HCT116 (cell line): ENCODE measurements around the gene ACTR8. TPM values are rescaled to one million over a fixed set of nuclear protein-coding genes. Genes with fewer than 3 reads are reported as not detected.

Source experiments
- ATAC-seq: fragments of 200-7000 bp; cut with Tn5 transposase; 2 replicates; pipeline ENCODE4 v1.9.1; 2020; ENCODE audit warnings: mild to moderate bottlenecking, moderate library complexity
- BruUV-seq: library from RNA; stranded (reverse); fragments of 400-500 nt; replicated peaks from 2 replicates; lab custom pipeline; 2021; lab: Mats Ljungman, UMichigan
- CTCF ChIA-PET: fragments of 300-600 bp; sonication (Branson Sonifier 250); formaldehyde crosslinking; loops from one replicate; lab custom pipeline; 2021; ENCODE audit warnings: antibody characterized with exemption; lab: Charles Lee
- POLR2A ChIA-PET: fragments of 300-600, 350-600 bp; sonication (Branson Sonifier 250); formaldehyde crosslinking; loops from one replicate; lab custom pipeline; 2021; ENCODE audit warnings: antibody characterized with exemption; lab: Charles Lee
- RAD21 ChIA-PET, 2 experiments: fragments of 300-600 bp; sonication (Branson Sonifier 250); formaldehyde crosslinking; loops; one replicate each; lab custom pipeline; 2023; ENCODE audit warnings: low total read pairs in 2 of 2; ENCODE audit not compliant: uncharacterized antibody in 2 of 2, unreplicated experiment in 2 of 2, low non-redundant PET in 1 of 2; lab: Charles Lee
- DNase-seq: peaks from one replicate; pipeline ENCODE4 v3.0.0-alpha.2; 2010; ENCODE audit warnings: low read depth, low spot score
- H2AFZ ChIP-seq: fragments of 200-600 bp; shearing (Covaris generic), sonication (generic); 2 replicates; pipeline ENCODE4 v1.6.1; 2017; ENCODE audit warnings: low read depth, mixed run types, mixed read lengths, antibody characterized with exemption, low read length; ENCODE audit not compliant: poor library complexity, severe bottlenecking
- H3K27ac ChIP-seq: 2 replicates; pipeline ENCODE4 v1.5.1; 2012; ENCODE audit warnings: low read depth, low read length
- H3K27me3 ChIP-seq: fragments of 200-600 bp; sonication (generic); 2 replicates; pipeline ENCODE4 v1.6.1; 2016; ENCODE audit warnings: mixed run types, low read length, mixed read lengths; ENCODE audit not compliant: insufficient read depth
- H3K36me3 ChIP-seq, 2 experiments: fragments of 200-500 bp in 1 of 2; fragments of 200-600 bp in 1 of 2; sonication (Bioruptor generic) in 1 of 2; sonication (generic) in 1 of 2; 2 replicates each; pipeline versions ENCODE4 v1.5.1 to v1.6.1; 2014 to 2016; ENCODE audit warnings: low read length in 2 of 2, inconsistent platforms in 1 of 2, mixed read lengths in 1 of 2, mixed run types in 1 of 2; ENCODE audit not compliant: insufficient read depth in 2 of 2, control insufficient read depth in 1 of 2
- H3K4me1 ChIP-seq, 2 experiments: fragments of 200-600 bp in 1 of 2; sonication (generic) in 1 of 2; 2 replicates each; pipeline versions ENCODE4 v1.5.1 to v1.6.1; 2012 to 2017; ENCODE audit warnings: low read length in 2 of 2, inconsistent platforms in 1 of 2, mild to moderate bottlenecking in 1 of 2, mixed read lengths in 1 of 2, mixed run types in 1 of 2, moderate library complexity in 1 of 2; ENCODE audit not compliant: insufficient read depth in 2 of 2, control insufficient read depth in 1 of 2
- H3K4me2 ChIP-seq: fragments of 200-600 bp; sonication (generic); 2 replicates; pipeline ENCODE4 v1.6.1; 2017; ENCODE audit warnings: mixed run types, low read length, mixed read lengths
- H3K4me3 ChIP-seq, 2 experiments: fragments of 200-600 bp in 1 of 2; sonication (generic) in 1 of 2; replicated peaks in 1 of 2; 2 replicates each; pipeline ENCODE4 v1.5.1; 2011 to 2016; ENCODE audit warnings: low read length in 2 of 2, control low read depth in 1 of 2, low read depth in 1 of 2, mild to moderate bottlenecking in 1 of 2, mixed read lengths in 1 of 2, mixed run types in 1 of 2
- H3K79me2 ChIP-seq: fragments of 200-600 bp; sonication (generic); 2 replicates; pipeline ENCODE4 v1.6.1; 2017; ENCODE audit warnings: mild to moderate bottlenecking, mixed run types, low read length, moderate library complexity, mixed read lengths; ENCODE audit not compliant: insufficient read depth
- H3K9ac ChIP-seq: fragments of 200-600 bp; sonication (generic); 2 replicates; pipeline ENCODE4 v1.6.1; 2016; ENCODE audit warnings: low read length, mixed read lengths
- H3K9me2 ChIP-seq: fragments of 200-600 bp; sonication (generic), shearing (Covaris generic); 2 replicates; pipeline ENCODE4 v1.6.1; 2017; ENCODE audit warnings: mixed run types, mild to moderate bottlenecking, moderate library complexity; ENCODE audit not compliant: insufficient read depth
- H3K9me3 ChIP-seq, 2 experiments: fragments of 200-500 bp in 1 of 2; fragments of 200-600 bp in 1 of 2; sonication (Bioruptor generic) in 1 of 2; sonication (generic) in 1 of 2; 2 replicates each; pipeline ENCODE4 v1.6.1; 2014 to 2017; ENCODE audit warnings: low read length in 2 of 2, mixed read lengths in 2 of 2, inconsistent platforms in 1 of 2, low read depth in 1 of 2, mild to moderate bottlenecking in 1 of 2, mixed run types in 1 of 2, moderate library complexity in 1 of 2; ENCODE audit not compliant: control insufficient read depth in 1 of 2, insufficient read depth in 1 of 2
- H4K20me1 ChIP-seq: fragments of 200-600 bp; sonication (generic), shearing (Covaris generic); 2 replicates; pipeline ENCODE4 v1.6.1; 2017; ENCODE audit warnings: mixed run types, mild to moderate bottlenecking, moderate library complexity; ENCODE audit not compliant: insufficient read depth
- ELF1 ChIP-seq: IDR thresholded peaks from 2 replicates; pipeline ENCODE4 v1.6.1; 2012; ENCODE audit warnings: low read depth, borderline replicate concordance
- EZH2 ChIP-seq: fragments of 200-600 bp; sonication (generic); IDR thresholded peaks from 2 replicates; pipeline ENCODE4 v1.6.1; 2017; ENCODE audit warnings: antibody characterized with exemption, mixed run types
- EZH2phosphoT487 ChIP-seq: fragments of 200-600 bp; IDR thresholded peaks from 2 replicates; pipeline ENCODE4 v1.6.1; 2018; ENCODE audit warnings: antibody characterized with exemption, borderline replicate concordance
- FOSL1 ChIP-seq: IDR thresholded peaks from 2 replicates; pipeline ENCODE4 v1.6.1; 2012; ENCODE audit warnings: low read depth
- POLR2A ChIP-seq: IDR thresholded peaks from 2 replicates; pipeline ENCODE4 v1.7.0; 2011; ENCODE audit warnings: borderline replicate concordance; ENCODE audit not compliant: insufficient read depth, insufficient read length; ENCODE audit errors: extremely low read depth
- REST ChIP-seq: IDR thresholded peaks from 2 replicates; pipeline ENCODE4 v1.6.1; 2012; ENCODE audit warnings: low read depth
- SIN3A ChIP-seq: IDR thresholded peaks from 2 replicates; pipeline ENCODE4 v1.6.1; 2012; ENCODE audit warnings: low read depth
- SRF ChIP-seq: IDR thresholded peaks from 2 replicates; pipeline ENCODE4 v1.6.1; 2012; ENCODE audit warnings: low read depth
- TCF7L2 ChIP-seq: IDR thresholded peaks from 2 replicates; pipeline ENCODE4 v1.7.0; 2011; ENCODE audit warnings: borderline replicate concordance, inconsistent platforms; ENCODE audit not compliant: insufficient read depth, insufficient read length; ENCODE audit errors: extremely low read depth
- YY1 ChIP-seq: IDR thresholded peaks from 2 replicates; pipeline ENCODE4 v1.6.1; 2011; ENCODE audit warnings: low read length, low read depth, moderate library complexity, mild to moderate bottlenecking; ENCODE audit not compliant: insufficient replicate concordance; ENCODE audit errors: extremely low read depth
- ZBTB33 ChIP-seq: IDR thresholded peaks from 2 replicates; pipeline ENCODE4 v1.6.1; 2011; ENCODE audit warnings: mild to moderate bottlenecking, low read length, moderate library complexity; ENCODE audit not compliant: insufficient replicate concordance; ENCODE audit errors: extremely low read depth
- ZFX ChIP-seq: fragments of 450-650 bp; IDR thresholded peaks from 2 replicates; pipeline ENCODE4 v1.6.1; 2017
- intact Hi-C: fragments of 100-400 bp; cut with micrococcal nuclease; formaldehyde crosslinking; loops from 2 replicates; pipeline ENCODE4 v1.10.0; 2022
- total RNA-seq: library from RNA; stranded (reverse); gene quantifications from one replicate; pipeline ENCODE4 v1.2.1, GENCODE V29; 2021; ENCODE audit not compliant: unreplicated experiment
- TF ChIP-seq, protein P1 (sequence below): IDR thresholded peaks from 2 replicates; pipeline ENCODE4 v1.6.1; 2012
- TF ChIP-seq, protein P2 (sequence below): IDR thresholded peaks from 2 replicates; pipeline ENCODE4 v1.6.1; 2012

ACTR8 gene
- total RNA-seq, 1 experiment from 2014 or later = 25.5 TPM

- ATAC-seq (no peak), DNase-seq (no peak)
- TF ChIP-seq FOSL1 (no peak), YY1 (no peak), ZFX (no peak), ZBTB33 (no peak), POLR2A (no peak)
- TF ChIP-seq, protein P1, sequence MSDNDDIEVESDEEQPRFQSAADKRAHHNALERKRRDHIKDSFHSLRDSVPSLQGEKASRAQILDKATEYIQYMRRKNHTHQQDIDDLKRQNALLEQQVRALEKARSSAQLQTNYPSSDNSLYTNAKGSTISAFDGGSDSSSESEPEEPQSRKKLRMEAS = no peak
- CTCF ChIA-PET = no interaction called here
- Histone ChIP-seq H3K27me3 (no peaks in the 10 kb centered on the region), H3K4me3 (no peak overlapping the region), H2AFZ (no peak overlapping the region), H3K36me3 (peaks cover 0 to 2% of the 10 kb centered on the region in 2 experiments; a peak in 1 of 4 replicates), H3K27ac (no peak overlapping the region), H3K9me2 (no peaks in the 10 kb centered on the region), H3K9me3 (no peaks in the 10 kb centered on the region), H3K79me2 (no peaks in the 10 kb centered on the region), H3K4me2 (no peak overlapping the region), H4K20me1 (no peaks in the 10 kb centered on the region), H3K4me1 (no peaks in the 10 kb centered on the region), H3K9ac (no peak overlapping the region)
- intact Hi-C loops = no loop called here
- POLR2A ChIA-PET = no interaction called here
- RAD21 ChIA-PET = no interaction called here
- BruUV-seq = no TSS peak
Measured at GRCh38 chr3:53834429-53835095, 47.4 kb downstream of the ACTR8 start.

GRCh38 chr3:53833700-53834099 is 48.3 kb downstream of the ACTR8 start:
- Histone ChIP-seq H3K9me2 (no peaks in the 10 kb centered on the region), H3K36me3 (peaks cover 0 to 2% of the 10 kb centered on the region in 2 experiments; a peak in 1 of 4 replicates), H3K4me1 (no peaks in the 10 kb centered on the region), H3K79me2 (no peaks in the 10 kb centered on the region), H3K4me3 (no peak overlapping the region), H3K9me3 (no peaks in the 10 kb centered on the region), H3K9ac (no peak overlapping the region), H3K27me3 (no peaks in the 10 kb centered on the region), H3K4me2 (no peak overlapping the region), H4K20me1 (no peaks in the 10 kb centered on the region), H3K27ac (no peak overlapping the region), H2AFZ (no peak overlapping the region)
- DNase-seq (no peak), ATAC-seq (no peak)
- ChIA-PET POLR2A (no interaction called here), RAD21 (no interaction called here), CTCF (no interaction called here)
- BruUV-seq = no TSS peak
- intact Hi-C loops = no loop called here
- no peak for TF ChIP-seq EZH2phosphoT487
- TF ChIP-seq ZFX = no peak
- TF ChIP-seq SIN3A = no peak
- no peak for TF ChIP-seq SRF
- no peak for TF ChIP-seq FOSL1
- TF ChIP-seq, protein P2, sequence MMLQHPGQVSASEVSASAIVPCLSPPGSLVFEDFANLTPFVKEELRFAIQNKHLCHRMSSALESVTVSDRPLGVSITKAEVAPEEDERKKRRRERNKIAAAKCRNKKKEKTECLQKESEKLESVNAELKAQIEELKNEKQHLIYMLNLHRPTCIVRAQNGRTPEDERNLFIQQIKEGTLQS = no peak
- TF ChIP-seq EZH2 = no peak
- TF ChIP-seq, protein P1 = no peak
- TF ChIP-seq ELF1 = no peak
- no peak for TF ChIP-seq TCF7L2
- TF ChIP-seq REST = no peak
